Panc1 (cell line): Measurements from ENCODE around the gene MAP6D1. TPM values are rescaled to one million over a fixed set of nuclear protein-coding genes. Genes with fewer than 3 reads are reported as not detected.

Experiments used
- ATAC-seq: fragments of 200-7000 bp; cut with Tn5 transposase; 2 replicates; pipeline ENCODE4 v1.9.1; 2020; ENCODE audit warnings: mild to moderate bottlenecking, moderate library complexity
- BruUV-seq: library from RNA; stranded (reverse); fragments of 400-500 nt; replicated peaks from 2 replicates; lab custom pipeline; 2021; lab: Mats Ljungman, UMichigan
- CTCF ChIA-PET: fragments of 300-600 bp; sonication (Branson Sonifier 250); formaldehyde crosslinking; loops from one replicate; lab custom pipeline; 2022; ENCODE audit warnings: antibody characterized with exemption; lab: Charles Lee
- POLR2A ChIA-PET: fragments of 300-600 bp; sonication (Branson Sonifier 250); formaldehyde crosslinking; loops from one replicate; lab custom pipeline; 2022; ENCODE audit warnings: antibody characterized with exemption; lab: Charles Lee
- DNase-seq: peaks from one replicate; pipeline ENCODE4 v3.0.0-alpha.2; 2010; ENCODE audit warnings: low read depth, low spot score
- H3K27ac ChIP-seq: 2 replicates; pipeline ENCODE4 v1.5.1; 2011; ENCODE audit warnings: mild to moderate bottlenecking, low read length, inconsistent platforms
- H3K27me3 ChIP-seq: fragments of 200-500 bp; sonication (Bioruptor generic); 2 replicates; pipeline ENCODE4 v1.6.0; 2014; ENCODE audit warnings: low read length, inconsistent platforms; ENCODE audit not compliant: control insufficient read depth, insufficient read depth
- H3K36me3 ChIP-seq: fragments of 200-500 bp; sonication (Bioruptor generic); 2 replicates; pipeline ENCODE4 v1.5.1; 2014; ENCODE audit warnings: inconsistent platforms, mild to moderate bottlenecking, low read length, moderate library complexity; ENCODE audit not compliant: control insufficient read depth, insufficient read depth
- H3K4me1 ChIP-seq: 2 replicates; pipeline ENCODE4 v1.5.1; 2011; ENCODE audit warnings: inconsistent platforms, mild to moderate bottlenecking, low read length, moderate library complexity; ENCODE audit not compliant: control insufficient read depth, insufficient read depth
- H3K4me3 ChIP-seq, 2 experiments: 2 replicates each; pipeline ENCODE4 v1.5.1; 2011 to 2012; ENCODE audit warnings: low read depth in 2 of 2, low read length in 2 of 2, mild to moderate bottlenecking in 2 of 2, inconsistent platforms in 1 of 2, moderate library complexity in 1 of 2
- H3K9me3 ChIP-seq: fragments of 200-500 bp; sonication (Bioruptor generic); 2 replicates; pipeline ENCODE4 v1.5.1; 2014; ENCODE audit warnings: low read depth, mild to moderate bottlenecking, inconsistent platforms, low read length, moderate library complexity; ENCODE audit not compliant: control insufficient read depth, insufficient read depth
- CTCF ChIP-seq: fragments of 450-650 bp; IDR thresholded peaks from 2 replicates; pipeline ENCODE4 v1.5.1; 2017; ENCODE audit warnings: mild to moderate bottlenecking
- POLR2AphosphoS5 ChIP-seq: IDR thresholded peaks from 2 replicates; pipeline ENCODE4 v1.6.1; 2012; ENCODE audit warnings: mild to moderate bottlenecking, low read depth, low read length, moderate library complexity
- REST ChIP-seq, 2 experiments: IDR thresholded peaks; 2 replicates each; pipeline ENCODE4 v1.6.1; 2011 to 2012; ENCODE audit warnings: low read depth in 2 of 2, control low read depth in 1 of 2, low read length in 1 of 2, mild to moderate bottlenecking in 1 of 2, moderate library complexity in 1 of 2; ENCODE audit not compliant: insufficient read depth in 1 of 2
- SIN3A ChIP-seq: IDR thresholded peaks from 2 replicates; pipeline ENCODE4 v1.6.1; 2012; ENCODE audit warnings: low read depth, mild to moderate bottlenecking, low read length, moderate library complexity, borderline replicate concordance; ENCODE audit not compliant: insufficient read depth
- TCF7L2 ChIP-seq: IDR thresholded peaks from 2 replicates; pipeline ENCODE4 v1.6.1; 2011; ENCODE audit warnings: mild to moderate bottlenecking, low read depth, low read length, inconsistent platforms
- in situ Hi-C: cut with HindIII; loops from 2 replicates; pipeline ENCODE4 v1.10.0; 2016; ENCODE audit warnings: low sequenced_read_pairs, low pct_unique_long_range_greater_than_20kb
- intact Hi-C: fragments of 100-400 bp; cut with micrococcal nuclease; formaldehyde crosslinking; loops from one replicate; pipeline ENCODE4 v1.10.0; 2022; ENCODE audit not compliant: unreplicated experiment
- total RNA-seq: library from RNA; stranded (reverse); gene quantifications from one replicate; pipeline ENCODE4 v1.2.1, GENCODE V29; 2021; ENCODE audit not compliant: unreplicated experiment

Gene MAP6D1
- total RNA-seq, 1 experiment from 2014 or later, result 7.9 TPM

GRCh38 chr3:183808355-183808754 lies 17.0 kb downstream of the MAP6D1 start:
- ChIA-PET CTCF (no interaction called here), POLR2A (no interaction called here)
- Histone ChIP-seq H3K4me3 (no peak overlapping the region), H3K9me3 (no peaks in the 10 kb centered on the region), H3K4me1 (no peaks in the 10 kb centered on the region), H3K27me3 (no peaks in the 10 kb centered on the region), H3K36me3 (peaks cover 18% of the 10 kb centered on the region; the same call in 1 of the 2 replicates), H3K27ac (no peak overlapping the region)
- DNase-seq, result no peak
- no TSS peak for BruUV-seq
- TF ChIP-seq CTCF (no peak), POLR2AphosphoS5 (no peak), REST (IDR thresholded peaks at IDR 0.05; ENCODE audit: insufficient read depth in 1 of 2, low read depth in 2 of 2, low read length in 1 of 2) (no peak), TCF7L2 (no peak), SIN3A (no peak)
- no peak for ATAC-seq
- in situ Hi-C loops (no loop called here), intact Hi-C loops (no loop called here)

GRCh38 chr3:183807881-183808280 lies 17.5 kb downstream of the MAP6D1 start:
- in situ Hi-C loops (no loop called here), intact Hi-C loops (no loop called here)
- DNase-seq (no peak), ATAC-seq (no peak)
- Histone ChIP-seq H3K9me3 (no peaks in the 10 kb centered on the region), H3K27ac (no peak overlapping the region), H3K4me3 (no peak overlapping the region), H3K4me1 (no peaks in the 10 kb centered on the region), H3K27me3 (no peaks in the 10 kb centered on the region), H3K36me3 (peaks cover 18% of the 10 kb centered on the region; the same call in 1 of the 2 replicates)
- no TSS peak for BruUV-seq
- ChIA-PET CTCF (no interaction called here), POLR2A (no interaction called here)
- TF ChIP-seq POLR2AphosphoS5 (no peak), CTCF (no peak), SIN3A (no peak), REST (IDR thresholded peaks at IDR 0.05; ENCODE audit: insufficient read depth in 1 of 2, low read depth in 2 of 2, low read length in 1 of 2) (no peak), TCF7L2 (no peak)
